GM12878 (cell line): ENCODE measurements around the gene TCEAL4. TPM values are rescaled to one million over a fixed set of nuclear protein-coding genes. Genes with fewer than 3 reads are reported as not detected.

Experiments
- ATAC-seq: fragments of 200-7000 bp; cut with Tn5 transposase; 3 replicates; pipeline ENCODE4 v1.9.1; 2020; ENCODE audit warnings: mild to moderate bottlenecking, moderate library complexity
- BruUV-seq: library from RNA; stranded (reverse); fragments of 400-500 nt; replicated peaks from 2 replicates; lab custom pipeline; 2021; lab: Mats Ljungman, UMichigan
- CTCF ChIA-PET: fragments of 300-600 bp; sonication (Branson Sonifier 250); formaldehyde crosslinking; extraction: SDS; loops from one replicate; lab custom pipeline; 2021; ENCODE audit warnings: inconsistent platforms; lab: Yijun Ruan, JAX
- POLR2A ChIA-PET: fragments of 350-600 bp; formaldehyde crosslinking; extraction: SDS; loops from one replicate; lab custom pipeline; 2021; ENCODE audit warnings: inconsistent platforms; lab: Charles Lee
- RAD21 ChIA-PET: fragments of 300-600 bp; sonication (Branson Sonifier 250); formaldehyde crosslinking; loops from one replicate; lab custom pipeline; 2023; ENCODE audit warnings: antibody characterized with exemption; ENCODE audit not compliant: unreplicated experiment; lab: Charles Lee
- SMC1A ChIA-PET: fragments of 300-600 bp; sonication (Branson Sonifier 250); formaldehyde crosslinking; loops from one replicate; lab custom pipeline; 2023; ENCODE audit not compliant: unreplicated experiment, uncharacterized antibody; lab: Charles Lee
- DNase-seq: peaks from one replicate; pipeline ENCODE4 v3.0.0-alpha.2; 2011; ENCODE audit warnings: low read depth, low spot score
- FAIRE-seq: peaks from 3 replicates; lab custom pipeline; 2011; peaks lifted over from hg19 to GRCh38; lab: Jason Lieb, UNC
- H2AFZ ChIP-seq: 2 replicates; pipeline ENCODE4 v1.6.0; 2011; ENCODE audit warnings: low read depth, low read length, control low read depth; ENCODE audit not compliant: control insufficient read depth
- H3K27ac ChIP-seq: 2 replicates; pipeline ENCODE4 v1.5.1; 2011; ENCODE audit warnings: control low read depth; ENCODE audit not compliant: control insufficient read depth, insufficient read depth
- H3K27me3 ChIP-seq, 2 experiments: replicated peaks in 1 of 2; 2 replicates each; pipeline versions ENCODE4 v1.6.0 to v1.6.1; 2011; ENCODE audit warnings: low read length in 1 of 2; ENCODE audit not compliant: control insufficient read depth in 2 of 2, insufficient read depth in 2 of 2
- H3K36me3 ChIP-seq, 2 experiments: 2 replicates each; pipeline ENCODE4 v1.5.1; 2011; ENCODE audit warnings: low read length in 1 of 2; ENCODE audit not compliant: control insufficient read depth in 2 of 2, insufficient read depth in 2 of 2
- H3K4me1 ChIP-seq: 2 replicates; pipeline ENCODE4 v1.6.1; 2011; ENCODE audit warnings: mild to moderate bottlenecking, low read length, moderate library complexity, mixed read lengths; ENCODE audit not compliant: control insufficient read depth, insufficient read depth
- H3K4me2 ChIP-seq: 2 replicates; pipeline ENCODE4 v1.6.0; 2011; ENCODE audit warnings: control low read depth; ENCODE audit not compliant: control insufficient read depth, insufficient read depth
- H3K4me3 ChIP-seq: fragments of 200-600 bp; sonication (generic); 2 replicates; pipeline ENCODE4 v1.5.1; 2016
- H3K79me2 ChIP-seq: 2 replicates; pipeline ENCODE4 v1.6.0; 2011; ENCODE audit warnings: low read length; ENCODE audit not compliant: control insufficient read depth, insufficient read depth
- H3K9ac ChIP-seq: 2 replicates; pipeline ENCODE4 v1.8.0; 2011; ENCODE audit warnings: low read length, control low read depth, mixed read lengths; ENCODE audit not compliant: control insufficient read depth, insufficient read depth
- H3K9me3 ChIP-seq: replicated peaks from 3 replicates; pipeline ENCODE4 v1.5.1; 2011; ENCODE audit warnings: mild to moderate bottlenecking, low read length; ENCODE audit not compliant: control insufficient read depth, insufficient read depth
- H4K20me1 ChIP-seq: 2 replicates; pipeline ENCODE4 v1.6.0; 2011; ENCODE audit not compliant: control insufficient read depth, insufficient read depth
- ATF3 ChIP-seq: IDR thresholded peaks from 2 replicates; pipeline ENCODE4 v1.6.1; 2011; ENCODE audit warnings: low read depth, mild to moderate bottlenecking, low read length, moderate library complexity, borderline replicate concordance; ENCODE audit errors: extremely low read depth
- ATF7 ChIP-seq: fragments of 450-650 bp; IDR thresholded peaks from 2 replicates; pipeline ENCODE4 v1.6.1; 2016; ENCODE audit warnings: low read depth, mild to moderate bottlenecking
- CBFB ChIP-seq: IDR thresholded peaks from 2 replicates; pipeline ENCODE4 v1.6.1; 2016; ENCODE audit warnings: antibody characterized with exemption, low read depth
- CBX3 ChIP-seq: fragments of 200-600 bp; sonication (generic); IDR thresholded peaks from 2 replicates; pipeline ENCODE4 v1.6.1; 2016; ENCODE audit warnings: low read depth, borderline replicate concordance
- CTCF ChIP-seq, 3 experiments: IDR thresholded peaks in 2 of 3; conservative IDR thresholded peaks in 1 of 3; 2 replicates each; pipeline ENCODE4 v1.5.1; 2011; ENCODE audit warnings: low read depth in 3 of 3, low read length in 3 of 3, mild to moderate bottlenecking in 3 of 3, control low read depth in 2 of 3, moderate library complexity in 2 of 3, inconsistent platforms in 1 of 3, mixed read lengths in 1 of 3; ENCODE audit not compliant: control insufficient read depth in 2 of 3, insufficient read depth in 1 of 3; ENCODE audit errors: extremely low read depth in 1 of 3
- HSF1 ChIP-seq: fragments of 150-350 bp; IDR thresholded peaks from 2 replicates; pipeline ENCODE4 v1.6.1; 2014; ENCODE audit warnings: mild to moderate bottlenecking, low read depth, low read length
- IRF3 ChIP-seq: fragments of 450-650 bp; IDR thresholded peaks from 2 replicates; pipeline ENCODE4 v1.6.1; 2014; ENCODE audit warnings: mild to moderate bottlenecking
- IRF4 ChIP-seq: IDR thresholded peaks from 2 replicates; pipeline ENCODE4 v1.6.1; 2011; ENCODE audit warnings: low read depth, low read length
- MYB ChIP-seq: fragments of 150-350 bp; IDR thresholded peaks from 2 replicates; pipeline ENCODE4 v1.6.1; 2014; ENCODE audit warnings: mild to moderate bottlenecking, low read depth, low read length, borderline replicate concordance
- NBN ChIP-seq: fragments of 450-650 bp; IDR thresholded peaks from 2 replicates; pipeline ENCODE4 v1.6.1; 2016
- PAX5 ChIP-seq: IDR thresholded peaks from 2 replicates; pipeline ENCODE4 v1.6.1; 2011; ENCODE audit warnings: low read depth, low read length, borderline replicate concordance
- RBBP5 ChIP-seq: fragments of 200-600 bp; sonication (generic); conservative IDR thresholded peaks from 2 replicates; pipeline ENCODE4 v1.6.1; 2016
- SIX5 ChIP-seq: IDR thresholded peaks from 2 replicates; pipeline ENCODE4 v1.6.1; 2011; ENCODE audit warnings: mild to moderate bottlenecking, low read depth, low read length, moderate library complexity; ENCODE audit not compliant: severe bottlenecking
- SMAD1 ChIP-seq: fragments of 450-650 bp; IDR thresholded peaks from 2 replicates; pipeline ENCODE4 v1.6.1; 2018; ENCODE audit warnings: mild to moderate bottlenecking, low read depth; ENCODE audit not compliant: partially characterized antibody
- TBL1XR1 ChIP-seq: IDR thresholded peaks from 2 replicates; pipeline ENCODE4 v1.6.1; 2012; ENCODE audit warnings: low read depth, low read length, improper control_type of control experiment
- USF1 ChIP-seq: IDR thresholded peaks from 2 replicates; pipeline ENCODE4 v1.6.1; 2011; ENCODE audit warnings: borderline replicate concordance, low read depth, mild to moderate bottlenecking, moderate library complexity, mixed read lengths, low read length; ENCODE audit not compliant: insufficient read depth; ENCODE audit errors: extremely low read length
- YBX1 ChIP-seq: fragments of 450-650 bp; IDR thresholded peaks from 2 replicates; pipeline ENCODE4 v1.6.1; 2016; ENCODE audit warnings: antibody characterized with exemption
- ZNF274 ChIP-seq: IDR thresholded peaks from one replicate; pipeline ENCODE4 v1.8.0; 2011; ENCODE audit not compliant: insufficient read length, insufficient read depth
- WGBS: methylation state at CpG from one replicate; pipeline ENCODE4 v1.1.6; 2016; ENCODE audit warnings: low lambda C conversion rate; ENCODE audit not compliant: insufficient replicate concordance, insufficient coverage; ENCODE audit errors: missing lambda C conversion rate; 5-methylcytosine and 5-hydroxymethylcytosine counted together
- in situ Hi-C: fragments of 300-500 bp; cut with MboI; formaldehyde crosslinking; loops from 9 replicates; pipeline ENCODE4 v1.14.3; 2018; ENCODE audit warnings: mixed read lengths
- intact Hi-C: fragments of 100-400 bp; cut with micrococcal nuclease; formaldehyde crosslinking; loops from one replicate; pipeline ENCODE4 v1.14.2; 2022; ENCODE audit not compliant: unreplicated experiment
- polyA plus RNA-seq, 11 experiments: library from polyadenylated mRNA; depleted of rRNA in 4 of 11; unstranded in 6 of 11; stranded (reverse) in 5 of 11; fragments of >200 nt; fragmentation: Nextera tagmentation in 4 of 11; fragmentation: Illumina TruSeq in 1 of 11; extraction: Ambion mirVana in 4 of 11; extraction: Trizol in 1 of 11; gene quantifications; 1 replicate in 1 of 11; 2 replicates in 10 of 11; pipeline versions ENCODE4 v1.2.1 to v1.2.3, GENCODE V29; 2011 to 2016; ENCODE audit warnings: inconsistent platforms in 2 of 11, missing spikeins in 2 of 11, low read depth in 1 of 11
- total RNA-seq, 4 experiments: library from RNA; depleted of rRNA in 3 of 4; stranded (reverse); fragments of >200 nt in 3 of 4; fragmentation: Illumina TruSeq in 1 of 4; extraction: Trizol in 1 of 4; gene quantifications; 2 replicates each; pipeline versions ENCODE4 v1.2.1 to v1.2.3, GENCODE V29; 2013 to 2021

The TCEAL4 gene
- total and polyA plus RNA-seq, 10 of the 15 experiments (the other 5 are each of a cell fraction or from before 2014, with no cell fraction given) = 9.6 to 63.8 (median 32.1) TPM

- Histone ChIP-seq H3K9me3 (no peaks in the 10 kb centered on the region), H3K27me3 (no peaks in the 10 kb centered on the region), H3K9ac (peak overlapping the region; percentile 59; the same call in 1 of the 2 replicates), H4K20me1 (no peaks in the 10 kb centered on the region), H3K79me2 (no peaks in the 10 kb centered on the region), H2AFZ (peak overlapping the region; percentile 86), H3K27ac (no peak overlapping the region), H3K36me3 (no peaks in the 10 kb centered on the region), H3K4me3 (peak overlapping the region; percentile 60), H3K4me2 (peak overlapping the region; percentile 15), H3K4me1 (no peaks in the 10 kb centered on the region)
- FAIRE-seq (no peak), ATAC-seq (no peak), DNase-seq (no peak)
- TSS peak; percentile 91 for BruUV-seq
- in situ Hi-C loops = no loop called here
- CTCF ChIA-PET = interaction anchor here (0.7 to 1.8 kb wide), 10 partner anchors 9 to 289 kb away, joined by 3 to 5 read pairs (median 4); no protein-coding TSS in a partner anchor
- TF ChIP-seq SMAD1 = no peak
- no peak for TF ChIP-seq SIX5
- TF ChIP-seq RBBP5 = no peak
- TF ChIP-seq USF1 = no peak
- no peak for TF ChIP-seq CBFB
- TF ChIP-seq IRF3 = no peak
- TF ChIP-seq ATF7 = no peak
- TF ChIP-seq CBX3 = no peak
- TF ChIP-seq TBL1XR1 = no peak
- no peak for TF ChIP-seq IRF4
- TF ChIP-seq NBN = no peak
- no peak for TF ChIP-seq MYB
- TF ChIP-seq YBX1 = no peak
- no peak for TF ChIP-seq CTCF (IDR thresholded peaks at IDR 0.05 in 2 of 3, conservative IDR thresholded peaks at IDR 0.05 in 1 of 3; ENCODE audit: control insufficient read depth in 2 of 3, extremely low read depth in 1 of 3, insufficient read depth in 1 of 3, low read depth in 3 of 3, low read length in 3 of 3)
- no peak for TF ChIP-seq ZNF274
- no peak for TF ChIP-seq ATF3
- no peak for TF ChIP-seq PAX5
- TF ChIP-seq HSF1 = no peak
- RAD21 ChIA-PET = interaction anchor here (1.1 kb wide), 1 partner anchor 97 kb away, joined by 6 read pairs; no protein-coding TSS in a partner anchor
- WGBS = 51% methylated on average over 6 of the region's 6 CpGs
- SMC1A ChIA-PET = interaction anchor here (0.6 to 1.6 kb wide), 5 partner anchors 27 to 97 kb away, joined by 3 to 6 read pairs (median 3); no protein-coding TSS in a partner anchor
- intact Hi-C loops = no loop called here
- POLR2A ChIA-PET = interaction anchor here (0.6 to 1.0 kb wide), 3 partner anchors 22 to 57 kb away, joined by 3 to 4 read pairs (median 3); partner anchors contain the start of gene TCEAL3
Measured at GRCh38 chrX:103630171-103630511, 44.8 kb downstream of the TCEAL4 start.
